ENCODE results near the gene CCDC186.

CCDC186 gene

DNA sequence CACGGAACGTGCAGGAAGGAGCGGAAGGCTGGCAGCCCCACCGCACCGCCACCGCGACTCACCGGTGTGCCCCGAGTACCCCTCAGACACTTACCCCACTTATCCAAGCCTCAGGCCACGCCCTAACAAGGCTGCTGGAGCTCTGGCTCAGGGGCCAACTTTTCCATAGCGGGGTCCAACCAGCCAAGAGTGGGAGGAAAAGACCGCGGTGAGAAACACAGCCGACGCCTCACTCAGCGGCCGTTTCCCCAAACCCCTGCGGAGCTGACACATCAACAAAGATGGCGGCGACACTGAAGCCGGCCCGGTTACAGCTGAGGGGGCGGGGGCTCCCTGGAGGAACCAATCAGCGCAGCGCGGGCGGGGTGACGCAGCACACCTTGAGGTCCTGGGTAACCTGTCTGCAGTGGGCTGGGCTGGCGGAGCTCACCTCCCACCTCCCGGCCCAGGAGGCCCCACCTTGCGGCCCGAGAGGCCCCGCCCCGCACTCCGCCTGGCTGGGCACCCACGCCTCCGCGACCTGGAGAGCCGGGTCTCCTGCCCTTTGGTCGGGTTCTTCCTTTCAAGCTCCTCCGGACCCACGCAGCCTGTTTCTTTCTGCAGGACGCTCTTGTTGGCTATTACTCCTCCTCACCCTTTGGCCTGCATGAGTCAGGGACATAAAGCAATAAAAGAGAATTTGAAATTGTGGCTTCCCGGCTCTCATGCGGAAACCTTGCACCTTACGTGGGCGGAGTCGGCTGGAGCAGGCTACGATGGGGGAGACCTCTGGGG lies at the start of gene CCDC186:
Gene CCDC186 (minus strand): TSS at position 283 of the 774 bp plus-strand sequence. CDS start 10,935 bp downstream, outside the sequence.
- TF ChIP-seq POLR2A (IDR thresholded peaks at IDR 0.05; ENCODE audit: low read length) (peak; percentile 81), GATA1 (IDR thresholded peaks at IDR 0.05; ENCODE audit: low read depth, low read length) (no peak)
- DNase-seq = peak; percentile 92 to 96

- DNase-seq = no peak
- TF ChIP-seq POLR2A (IDR thresholded peaks at IDR 0.05; ENCODE audit: low read length) (no peak), GATA1 (IDR thresholded peaks at IDR 0.05; ENCODE audit: low read depth, low read length) (no peak)
Measured at GRCh38 chr10:114223066-114223465, 49.1 kb upstream of the CCDC186 start.

DNA sequence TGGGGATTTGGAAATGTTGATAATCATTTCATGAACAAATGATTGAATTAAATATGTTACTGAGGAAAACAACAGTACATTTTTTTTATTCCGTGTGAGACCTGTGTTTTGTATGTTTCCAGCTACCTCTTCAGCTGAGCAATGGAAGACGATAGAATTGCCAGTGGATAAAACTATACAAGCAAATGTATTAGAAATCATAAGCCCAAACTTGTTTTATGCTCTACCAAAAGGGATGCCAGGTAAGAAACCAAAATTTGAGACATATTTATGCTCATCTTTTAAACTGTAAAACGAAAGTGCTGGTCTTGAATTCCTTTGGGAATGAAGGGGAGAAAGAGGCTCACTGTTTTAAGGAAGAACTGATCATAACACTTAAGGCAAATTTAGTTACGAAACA lies 47.2 kb upstream of the CCDC186 start:
- DNase-seq = no peak
- no peak for TF ChIP-seq GATA1 (IDR thresholded peaks at IDR 0.05; ENCODE audit: low read depth, low read length)
- no peak for TF ChIP-seq POLR2A (IDR thresholded peaks at IDR 0.05; ENCODE audit: low read length)

DNA sequence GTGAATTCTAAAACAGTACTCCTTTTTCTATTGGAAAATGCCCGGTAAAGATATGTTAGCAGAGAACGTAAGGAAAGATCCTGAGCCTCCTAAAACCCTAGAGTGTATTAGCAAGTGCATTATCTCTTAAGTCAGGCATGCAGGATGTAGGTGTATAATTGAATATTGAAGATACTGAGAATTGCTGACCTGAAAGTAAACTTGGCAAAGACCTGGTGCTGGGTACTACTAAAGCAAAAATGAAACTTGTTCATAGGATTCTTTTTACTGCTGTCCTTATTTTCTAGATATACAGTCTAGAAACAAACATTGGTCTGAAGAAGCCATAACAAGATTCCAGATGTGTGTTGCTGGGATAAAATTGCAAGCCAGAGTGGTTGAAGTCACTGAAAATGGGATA lies 46.3 kb upstream of the CCDC186 start:
- no peak for DNase-seq
- no peak for TF ChIP-seq POLR2A (IDR thresholded peaks at IDR 0.05; ENCODE audit: low read length)
- no peak for TF ChIP-seq GATA1 (IDR thresholded peaks at IDR 0.05; ENCODE audit: low read depth, low read length)

DNA sequence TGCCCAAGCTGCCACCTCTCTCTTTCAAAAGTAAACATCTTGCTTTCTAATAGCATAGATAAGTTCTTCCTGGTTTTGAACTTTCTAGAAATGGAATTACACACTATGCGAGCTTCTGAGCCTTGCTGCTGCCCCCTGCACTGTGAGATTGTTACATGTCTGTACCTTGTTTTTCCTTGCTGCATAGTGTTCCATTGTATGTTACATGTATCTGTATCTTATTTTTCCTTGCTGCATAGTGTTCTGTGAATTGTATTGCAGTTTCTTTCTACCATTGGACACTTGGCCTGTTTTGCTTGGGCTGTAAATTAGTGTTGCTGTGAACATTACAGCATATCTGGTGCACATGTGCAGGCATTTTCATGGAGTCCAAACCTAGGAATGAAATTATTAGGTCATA lies 41.0 kb upstream of the CCDC186 start:
- DNase-seq = no peak
- TF ChIP-seq POLR2A (IDR thresholded peaks at IDR 0.05; ENCODE audit: low read length) = no peak
- TF ChIP-seq GATA1 (IDR thresholded peaks at IDR 0.05; ENCODE audit: low read depth, low read length) = no peak

GRCh38 chr10:114212153-114212552 lies 38.1 kb upstream of the CCDC186 start:
- no peak for DNase-seq
- TF ChIP-seq GATA1 (IDR thresholded peaks at IDR 0.05; ENCODE audit: low read depth, low read length) = no peak
- no peak for TF ChIP-seq POLR2A (IDR thresholded peaks at IDR 0.05; ENCODE audit: low read length)

GRCh38 chr10:114208351-114208750 lies 34.3 kb upstream of the CCDC186 start:
- no peak for DNase-seq
- TF ChIP-seq GATA1 (IDR thresholded peaks at IDR 0.05; ENCODE audit: low read depth, low read length) = no peak
- no peak for TF ChIP-seq POLR2A (IDR thresholded peaks at IDR 0.05; ENCODE audit: low read length)

DNA sequence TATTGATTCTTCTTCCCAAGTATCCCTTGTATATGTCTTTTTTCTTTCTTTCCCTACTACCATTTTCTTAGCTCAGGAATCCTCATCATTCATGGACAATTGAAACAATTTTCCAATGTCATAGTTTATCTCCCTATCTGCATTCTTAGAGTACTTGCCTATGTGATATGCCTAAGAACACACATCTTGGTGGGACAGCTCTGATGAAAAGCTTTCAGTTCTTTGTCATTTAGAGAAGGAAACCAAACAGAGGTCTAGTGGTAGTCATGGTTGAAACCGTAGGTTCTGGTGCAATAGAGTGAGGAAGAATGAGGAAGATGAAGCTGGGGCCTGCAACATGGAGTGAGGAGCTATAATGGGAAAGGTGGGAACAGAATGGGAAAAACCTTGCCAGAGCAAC lies 33.3 kb upstream of the CCDC186 start:
- TF ChIP-seq POLR2A (IDR thresholded peaks at IDR 0.05; ENCODE audit: low read length) = no peak
- no peak for TF ChIP-seq GATA1 (IDR thresholded peaks at IDR 0.05; ENCODE audit: low read depth, low read length)
- no peak for DNase-seq

DNA sequence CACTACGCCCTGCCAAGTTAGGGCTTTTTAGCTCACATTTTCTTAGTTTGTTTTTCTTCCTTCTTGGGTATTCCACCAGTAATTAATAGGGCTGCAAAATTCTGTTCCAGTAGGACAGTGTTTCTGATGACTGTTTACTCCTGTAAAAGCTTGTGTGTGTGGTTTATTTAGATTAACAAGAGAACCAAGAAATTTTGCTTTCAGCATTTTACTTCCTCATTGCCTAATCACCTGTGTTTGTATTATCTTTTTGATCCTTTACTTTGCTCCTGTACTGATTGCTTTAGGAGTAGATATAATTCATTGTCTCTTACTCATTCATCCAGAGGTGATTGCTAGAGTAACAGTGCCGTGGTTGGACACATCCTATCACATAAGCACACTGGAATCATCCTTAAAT lies 32.9 kb upstream of the CCDC186 start:
- no peak for TF ChIP-seq GATA1 (IDR thresholded peaks at IDR 0.05; ENCODE audit: low read depth, low read length)
- no peak for TF ChIP-seq POLR2A (IDR thresholded peaks at IDR 0.05; ENCODE audit: low read length)
- no peak for DNase-seq

DNA sequence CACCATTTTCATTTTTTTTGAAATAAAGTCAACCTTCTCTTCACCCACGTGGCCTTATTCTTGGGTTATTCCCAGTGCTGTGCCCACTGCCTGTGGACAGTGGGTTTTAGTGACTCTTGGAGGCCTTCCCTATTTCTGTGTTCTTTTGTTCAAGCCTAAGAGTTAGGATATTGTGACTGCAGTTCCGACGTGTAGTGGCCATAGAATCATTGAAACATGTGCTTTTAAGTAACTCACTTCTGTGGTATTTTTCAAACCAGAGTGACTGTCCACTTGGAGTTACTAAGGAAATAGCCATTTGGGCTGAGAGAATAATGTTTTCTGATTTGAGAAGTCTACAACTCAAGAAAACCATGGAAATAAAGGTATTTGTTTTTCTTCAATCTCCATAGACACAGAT lies 28.8 kb upstream of the CCDC186 start:
- no peak for DNase-seq

DNA sequence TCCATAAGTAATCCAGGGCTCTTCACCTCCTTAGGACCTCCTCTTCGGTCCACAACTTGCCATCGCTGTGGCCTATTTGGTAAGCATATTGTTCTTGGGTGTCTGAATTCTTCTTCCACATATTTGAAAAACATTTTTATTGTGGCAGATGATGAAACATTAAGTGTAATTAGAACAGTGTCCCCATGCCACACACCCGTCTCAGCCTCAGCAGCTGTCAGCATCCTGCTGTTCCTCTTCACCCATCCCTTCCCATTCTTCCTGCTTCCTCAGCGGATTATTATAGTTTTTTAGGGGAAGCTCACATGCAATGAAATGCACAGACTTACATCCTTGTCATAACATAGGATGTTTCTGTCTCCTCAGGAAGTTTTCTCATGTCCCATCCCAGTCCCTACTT lies 25.2 kb upstream of the CCDC186 start:
- DNase-seq = no peak

More for the DNA sequence above, 28.8 kb upstream of the CCDC186 start:
- TF ChIP-seq POLR2A (IDR thresholded peaks at IDR 0.05; ENCODE audit: low read length) (no peak), GATA1 (IDR thresholded peaks at IDR 0.05; ENCODE audit: low read depth, low read length) (no peak)

DNA sequence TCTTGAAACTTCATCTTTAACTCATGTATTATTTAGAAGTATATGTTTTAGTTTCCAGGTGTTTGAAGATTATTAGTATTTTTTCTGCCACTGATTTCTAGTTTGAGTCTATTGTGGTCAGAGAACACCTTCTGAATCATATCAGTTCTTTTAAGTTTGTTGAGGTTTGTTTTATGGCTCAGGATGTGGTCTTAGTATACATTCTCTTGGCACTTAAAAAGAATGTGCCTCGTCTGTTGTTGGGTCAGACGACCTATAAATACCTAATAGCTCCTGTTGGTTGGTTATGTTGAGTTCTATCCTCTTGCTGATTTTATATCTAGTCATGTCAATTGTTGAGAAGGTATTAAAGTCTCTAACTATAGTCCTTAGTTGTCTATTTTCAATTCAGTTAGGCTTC lies 21.1 kb upstream of the CCDC186 start:
- DNase-seq = no peak
- TF ChIP-seq GATA1 (IDR thresholded peaks at IDR 0.05; ENCODE audit: low read depth, low read length) = no peak
- TF ChIP-seq POLR2A (IDR thresholded peaks at IDR 0.05; ENCODE audit: low read length) = no peak

More for the DNA sequence above, 25.2 kb upstream of the CCDC186 start:
- TF ChIP-seq GATA1 (IDR thresholded peaks at IDR 0.05; ENCODE audit: low read depth, low read length) = no peak
- no peak for TF ChIP-seq POLR2A (IDR thresholded peaks at IDR 0.05; ENCODE audit: low read length)

GRCh38 chr10:114189700-114190099 lies 15.7 kb upstream of the CCDC186 start:
- TF ChIP-seq POLR2A (IDR thresholded peaks at IDR 0.05; ENCODE audit: low read length) (no peak), GATA1 (IDR thresholded peaks at IDR 0.05; ENCODE audit: low read depth, low read length) (no peak)
- DNase-seq = no peak

- TF ChIP-seq POLR2A (IDR thresholded peaks at IDR 0.05; ENCODE audit: low read length) (no peak), GATA1 (IDR thresholded peaks at IDR 0.05; ENCODE audit: low read depth, low read length) (no peak)
- DNase-seq = no peak
Measured at GRCh38 chr10:114188900-114189299, 14.9 kb upstream of the CCDC186 start.

GRCh38 chr10:114188001-114188400 lies 14.0 kb upstream of the CCDC186 start:
- no peak for DNase-seq
- TF ChIP-seq GATA1 (IDR thresholded peaks at IDR 0.05; ENCODE audit: low read depth, low read length) (no peak), POLR2A (IDR thresholded peaks at IDR 0.05; ENCODE audit: low read length) (no peak)

Measured in erythroblast (primary cell).